HG03135 (cell line): ENCODE measurements around the gene GJB5.

ENCODE experiments used
- ATAC-seq: cut with Tn5 transposase; IDR thresholded peaks from one replicate; pipeline ENCODE4 v1.9.1; 2021; ENCODE audit warnings: mild to moderate bottlenecking, moderate library complexity; ENCODE audit not compliant: unreplicated experiment

The GJB5 gene

DNA sequence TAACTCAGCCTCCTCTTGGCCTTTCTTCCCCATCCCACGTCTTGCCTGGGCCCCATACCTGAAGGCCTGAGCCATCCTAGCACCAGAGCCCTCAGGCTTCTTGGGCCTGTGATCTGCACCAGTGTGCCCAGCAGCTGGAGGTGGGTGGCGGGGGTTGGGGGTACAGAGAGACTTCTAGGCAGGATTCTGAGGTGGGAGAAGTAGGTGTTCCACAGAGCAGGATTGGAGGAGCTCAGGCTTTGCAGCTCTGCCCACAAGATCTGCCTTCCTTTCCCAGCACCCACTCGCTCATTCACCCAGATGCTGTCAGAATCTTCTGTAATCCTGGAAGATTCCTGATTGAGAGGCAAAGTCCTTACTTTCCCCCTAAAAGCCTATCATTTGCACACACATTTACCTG, 10.0 kb upstream of the GJB5 start:
- no peak for ATAC-seq

DNA sequence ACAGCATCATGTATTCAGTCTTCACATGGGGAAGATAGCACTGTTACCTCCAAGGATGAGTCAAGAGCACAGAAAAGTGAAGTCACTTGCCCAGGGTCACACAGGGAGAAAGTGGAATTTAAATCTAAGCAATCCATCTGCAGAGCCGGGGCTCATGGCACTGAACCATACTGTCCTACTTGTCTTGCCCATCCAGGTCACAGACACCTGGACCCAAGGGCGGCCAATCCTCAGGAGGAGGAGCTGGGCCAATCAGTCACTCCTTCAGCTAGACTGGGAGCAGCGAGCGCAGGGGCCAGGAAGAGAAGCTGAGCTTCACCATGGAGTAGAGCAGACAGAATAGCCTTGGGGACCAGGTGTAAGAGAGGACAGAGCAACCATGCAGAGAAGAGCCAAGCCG, 9.2 kb upstream of the GJB5 start:
- ATAC-seq, result no peak

DNA sequence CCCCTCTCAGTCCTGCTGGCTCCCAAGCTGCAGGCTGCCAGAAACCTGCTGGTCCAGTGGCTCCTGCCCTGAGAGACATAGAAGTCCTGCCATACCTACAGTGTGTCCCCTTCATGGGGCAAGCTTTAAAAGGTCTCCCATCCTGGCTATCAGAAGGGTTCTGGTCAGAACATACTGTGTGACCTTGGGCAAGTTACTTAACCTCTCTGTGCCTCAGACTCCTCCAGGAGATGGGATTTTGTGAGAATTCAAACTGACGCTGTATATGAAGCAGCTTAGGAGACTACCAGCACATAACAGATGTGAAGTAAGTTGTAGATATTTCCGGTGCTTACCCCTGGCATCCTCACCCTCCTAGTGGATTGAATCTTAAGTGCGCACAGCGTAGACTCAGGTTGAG, 8.7 kb upstream of the GJB5 start:
- ATAC-seq, result no peak

DNA sequence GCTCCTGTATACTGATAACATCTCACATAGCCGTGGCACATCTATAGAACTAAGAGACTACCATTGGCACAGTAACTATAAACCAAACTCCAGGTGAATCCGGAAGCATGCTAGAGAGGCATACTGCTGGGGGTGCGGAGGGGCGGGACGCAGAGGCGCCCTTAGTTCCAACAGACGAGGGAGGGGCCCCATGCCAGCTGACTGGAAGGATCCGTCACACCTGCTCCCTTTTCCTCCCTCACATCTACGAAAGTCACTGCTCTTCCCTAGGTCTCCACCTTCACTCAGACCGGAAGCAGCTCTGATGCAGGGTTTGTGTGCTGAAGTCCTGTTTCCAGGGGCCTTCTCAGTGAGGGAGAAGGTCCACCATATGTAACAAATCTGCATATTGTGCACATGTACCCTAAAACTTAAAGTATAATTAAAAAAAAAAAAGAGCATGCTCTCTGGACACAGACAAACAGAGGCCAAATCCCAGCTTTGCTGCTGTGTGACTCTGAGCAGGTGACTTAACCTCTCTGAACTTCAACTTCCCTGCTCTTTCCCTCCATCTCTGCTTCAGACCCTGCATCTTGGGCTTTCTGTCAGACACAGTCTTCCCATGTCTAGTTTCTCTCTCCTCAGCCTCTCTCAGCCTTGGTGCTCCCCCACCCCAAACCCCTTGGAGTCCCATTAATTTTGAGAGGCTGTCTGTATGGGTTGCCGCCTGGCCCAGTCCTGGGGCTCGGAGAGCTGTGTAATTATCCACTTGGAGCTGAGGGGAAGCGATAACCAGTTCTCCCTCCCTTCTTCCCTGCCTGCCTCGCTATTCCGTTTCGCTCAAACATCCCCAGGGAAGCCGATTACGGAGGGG, 7.8 kb upstream of the GJB5 start:
- no peak for ATAC-seq

DNA sequence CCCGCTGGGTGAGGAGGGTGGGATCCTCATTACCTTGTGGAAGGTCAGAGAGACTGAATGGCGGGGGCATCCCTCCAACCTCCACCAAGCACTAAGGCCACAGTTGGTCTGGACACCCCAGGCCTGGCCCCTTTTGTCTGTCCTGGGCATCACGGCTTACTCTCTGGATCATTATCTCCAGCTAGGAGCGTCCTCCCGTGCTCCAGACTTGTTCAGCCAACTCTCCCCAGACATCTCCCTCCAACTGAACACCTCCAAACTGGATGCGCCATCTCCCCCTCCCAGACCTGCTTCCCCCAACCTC, 7.3 kb upstream of the GJB5 start:
- ATAC-seq, result no peak

DNA sequence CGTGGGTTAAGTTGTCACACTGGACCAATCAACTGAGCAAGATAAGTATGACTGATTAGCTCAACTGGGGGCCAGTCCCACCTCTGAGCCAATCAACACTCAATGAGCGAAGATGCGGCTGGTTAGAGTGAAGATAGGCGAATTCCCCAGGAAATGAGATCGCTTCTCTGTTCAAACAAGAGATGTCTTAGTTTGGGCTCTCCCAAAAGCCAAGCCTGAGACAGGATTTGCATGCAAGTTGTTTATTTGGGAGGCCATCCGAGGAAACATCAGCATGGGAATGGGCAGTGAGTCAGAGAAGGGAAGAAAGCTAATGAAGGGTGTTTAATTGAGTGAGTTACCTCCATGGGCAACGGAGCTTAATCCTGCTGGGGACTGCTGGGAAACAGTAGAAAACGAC, 4.9 kb upstream of the GJB5 start:
- no peak for ATAC-seq

DNA sequence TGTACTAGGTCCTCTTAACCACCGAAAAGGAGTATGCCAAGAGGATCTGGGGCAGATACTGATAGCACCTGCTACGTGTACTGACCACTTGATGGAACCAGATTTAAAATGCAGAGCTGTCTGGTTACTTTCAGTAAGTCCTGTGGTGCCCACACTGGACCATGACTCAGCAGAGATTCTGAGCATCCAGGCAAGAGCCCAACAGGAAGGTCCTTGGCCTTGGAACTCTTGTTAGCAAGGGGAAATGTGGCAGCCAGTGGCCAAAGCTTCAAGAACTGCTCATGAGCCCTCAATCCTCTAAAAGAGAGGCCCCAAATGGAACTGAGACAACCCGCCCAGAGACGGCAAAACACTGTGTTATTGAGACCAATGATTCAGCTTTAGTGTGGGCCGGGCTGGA, 4.2 kb upstream of the GJB5 start:
- ATAC-seq, result no peak

DNA sequence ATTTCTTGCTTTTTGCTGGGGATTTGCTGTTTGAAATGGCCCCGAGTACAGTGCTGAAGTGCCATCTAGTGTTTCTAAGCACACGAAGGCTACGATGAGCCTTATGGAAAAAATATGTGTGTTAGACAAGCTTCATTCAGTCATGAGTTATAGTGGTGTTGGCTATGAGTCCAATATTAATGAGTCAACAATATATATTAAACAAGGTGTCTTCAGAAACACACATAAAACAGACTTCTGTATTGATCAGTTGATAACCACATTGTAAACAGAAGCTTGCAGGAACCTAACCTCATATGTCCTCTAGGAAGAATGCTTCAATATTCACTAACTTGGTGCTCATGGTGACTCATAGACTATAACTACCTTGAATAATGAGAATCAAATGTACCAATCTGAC, 1.7 kb upstream of the GJB5 start:
- no peak for ATAC-seq

DNA sequence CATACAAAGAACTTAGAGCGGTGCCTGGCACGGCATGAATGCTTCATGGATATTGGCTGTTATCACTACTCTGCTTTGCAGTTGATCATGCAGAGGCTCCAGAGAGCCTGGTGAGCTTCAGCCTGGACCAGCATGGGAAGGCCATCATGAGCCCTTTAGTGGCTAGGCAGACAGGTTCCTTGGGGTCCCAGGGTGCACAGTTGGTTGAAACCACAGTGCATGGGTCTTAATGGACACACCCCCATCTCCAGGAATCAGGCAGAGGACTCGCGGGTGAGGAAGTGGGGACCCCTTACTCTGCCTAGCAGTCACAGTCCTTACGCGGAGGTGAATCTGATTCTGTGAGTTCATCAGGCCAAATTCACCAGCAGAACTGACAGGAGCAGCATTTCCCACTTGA, 1.1 kb downstream of the GJB5 start:
- no peak for ATAC-seq

DNA sequence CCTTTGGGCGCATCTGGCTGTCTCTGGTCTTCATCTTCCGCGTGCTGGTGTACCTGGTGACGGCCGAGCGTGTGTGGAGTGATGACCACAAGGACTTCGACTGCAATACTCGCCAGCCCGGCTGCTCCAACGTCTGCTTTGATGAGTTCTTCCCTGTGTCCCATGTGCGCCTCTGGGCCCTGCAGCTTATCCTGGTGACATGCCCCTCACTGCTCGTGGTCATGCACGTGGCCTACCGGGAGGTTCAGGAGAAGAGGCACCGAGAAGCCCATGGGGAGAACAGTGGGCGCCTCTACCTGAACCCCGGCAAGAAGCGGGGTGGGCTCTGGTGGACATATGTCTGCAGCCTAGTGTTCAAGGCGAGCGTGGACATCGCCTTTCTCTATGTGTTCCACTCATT, 2.5 kb downstream of the GJB5 start:
- ATAC-seq, result no peak

DNA sequence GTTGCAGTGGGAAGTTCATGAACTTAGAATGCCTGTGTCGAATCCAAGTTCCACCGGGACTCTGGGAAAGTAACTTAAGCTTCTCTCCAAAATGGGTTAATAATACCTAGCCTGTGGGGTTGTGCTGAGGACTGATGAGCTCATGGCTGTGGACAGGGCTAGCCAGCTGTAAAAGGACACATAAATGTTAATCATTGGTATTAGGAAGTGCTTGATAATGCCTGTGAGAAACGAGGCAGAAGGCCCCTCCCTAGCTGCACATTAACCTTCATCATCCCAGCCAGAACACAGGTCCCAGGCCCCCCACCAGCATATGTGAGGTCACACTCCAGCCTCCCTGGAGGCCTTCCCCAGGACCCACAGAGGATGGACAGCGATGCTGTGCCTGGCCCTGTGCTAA, 3.9 kb downstream of the GJB5 start:
- no peak for ATAC-seq

DNA sequence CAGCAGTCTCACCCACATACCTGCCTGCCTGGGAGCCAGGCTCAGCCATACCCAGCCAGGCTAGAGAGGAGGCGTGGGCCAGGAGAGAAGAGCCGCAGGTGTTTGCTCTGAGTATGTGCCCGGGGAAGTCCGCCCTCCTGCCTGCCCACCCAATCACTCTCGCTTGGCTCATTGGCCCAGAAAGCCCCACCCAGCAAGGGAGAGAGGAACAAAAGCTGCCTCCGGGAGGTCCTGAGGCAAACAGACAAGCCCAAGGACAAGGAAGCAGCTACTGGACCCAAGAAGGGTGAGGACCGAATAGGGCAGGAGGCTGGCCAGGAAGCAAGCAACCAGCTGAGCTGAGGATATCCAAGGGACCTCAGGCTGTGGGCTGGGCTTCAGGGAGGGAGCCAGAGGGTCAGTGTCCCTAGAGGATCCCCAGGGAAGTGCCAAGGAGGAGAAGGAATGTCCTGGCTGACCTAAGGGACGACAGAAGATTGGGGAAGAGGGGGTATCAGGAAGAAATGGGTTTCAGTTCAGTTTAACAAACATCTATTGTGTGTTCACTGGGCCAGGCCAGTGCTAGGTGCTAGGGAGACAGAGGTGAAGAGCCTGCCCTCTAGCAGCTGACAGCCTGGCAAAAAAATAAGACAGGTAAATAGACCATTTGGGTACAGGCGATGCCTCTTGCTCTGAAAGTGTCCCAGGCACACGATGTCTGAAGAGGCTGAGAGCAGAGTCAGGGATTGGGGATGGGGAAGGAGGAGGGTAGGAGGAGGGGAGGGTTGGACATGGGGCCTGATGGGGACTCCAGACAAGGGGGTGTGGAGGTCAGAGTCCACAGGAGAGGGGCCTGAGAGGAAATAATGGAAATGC, 4.9 kb downstream of the GJB5 start, which contains the start of gene GJB4:
Gene GJB4, plus strand, starts transcription at position 238 of the 855 bp plus-strand sequence. CDS start 1,515 bp downstream, outside the sequence.
- no peak for ATAC-seq

DNA sequence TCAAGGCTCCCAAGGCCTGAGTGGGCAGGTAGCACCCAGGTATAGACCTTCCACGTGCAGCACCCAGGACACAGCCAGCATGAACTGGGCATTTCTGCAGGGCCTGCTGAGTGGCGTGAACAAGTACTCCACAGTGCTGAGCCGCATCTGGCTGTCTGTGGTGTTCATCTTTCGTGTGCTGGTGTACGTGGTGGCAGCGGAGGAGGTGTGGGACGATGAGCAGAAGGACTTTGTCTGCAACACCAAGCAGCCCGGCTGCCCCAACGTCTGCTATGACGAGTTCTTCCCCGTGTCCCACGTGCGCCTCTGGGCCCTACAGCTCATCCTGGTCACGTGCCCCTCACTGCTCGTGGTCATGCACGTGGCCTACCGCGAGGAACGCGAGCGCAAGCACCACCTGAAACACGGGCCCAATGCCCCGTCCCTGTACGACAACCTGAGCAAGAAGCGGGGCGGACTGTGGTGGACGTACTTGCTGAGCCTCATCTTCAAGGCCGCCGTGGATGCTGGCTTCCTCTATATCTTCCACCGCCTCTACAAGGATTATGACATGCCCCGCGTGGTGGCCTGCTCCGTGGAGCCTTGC, 6.4 kb downstream of the GJB5 start:
- ATAC-seq, result no peak

DNA sequence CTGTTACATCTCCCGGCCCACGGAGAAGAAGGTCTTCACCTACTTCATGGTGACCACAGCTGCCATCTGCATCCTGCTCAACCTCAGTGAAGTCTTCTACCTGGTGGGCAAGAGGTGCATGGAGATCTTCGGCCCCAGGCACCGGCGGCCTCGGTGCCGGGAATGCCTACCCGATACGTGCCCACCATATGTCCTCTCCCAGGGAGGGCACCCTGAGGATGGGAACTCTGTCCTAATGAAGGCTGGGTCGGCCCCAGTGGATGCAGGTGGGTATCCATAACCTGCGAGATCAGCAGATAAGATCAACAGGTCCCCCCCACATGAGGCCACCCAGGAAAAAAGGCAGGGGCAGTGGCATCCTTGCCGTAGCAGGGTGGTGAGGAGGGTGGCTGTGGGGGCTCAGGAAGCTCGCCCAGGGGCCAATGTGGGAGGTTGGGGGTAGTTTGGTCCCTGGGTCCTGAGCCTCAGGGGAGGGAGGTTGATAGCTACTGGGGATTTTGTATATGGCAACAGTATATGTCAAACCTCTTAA, 7.0 kb downstream of the GJB5 start:
- ATAC-seq, result no peak

DNA sequence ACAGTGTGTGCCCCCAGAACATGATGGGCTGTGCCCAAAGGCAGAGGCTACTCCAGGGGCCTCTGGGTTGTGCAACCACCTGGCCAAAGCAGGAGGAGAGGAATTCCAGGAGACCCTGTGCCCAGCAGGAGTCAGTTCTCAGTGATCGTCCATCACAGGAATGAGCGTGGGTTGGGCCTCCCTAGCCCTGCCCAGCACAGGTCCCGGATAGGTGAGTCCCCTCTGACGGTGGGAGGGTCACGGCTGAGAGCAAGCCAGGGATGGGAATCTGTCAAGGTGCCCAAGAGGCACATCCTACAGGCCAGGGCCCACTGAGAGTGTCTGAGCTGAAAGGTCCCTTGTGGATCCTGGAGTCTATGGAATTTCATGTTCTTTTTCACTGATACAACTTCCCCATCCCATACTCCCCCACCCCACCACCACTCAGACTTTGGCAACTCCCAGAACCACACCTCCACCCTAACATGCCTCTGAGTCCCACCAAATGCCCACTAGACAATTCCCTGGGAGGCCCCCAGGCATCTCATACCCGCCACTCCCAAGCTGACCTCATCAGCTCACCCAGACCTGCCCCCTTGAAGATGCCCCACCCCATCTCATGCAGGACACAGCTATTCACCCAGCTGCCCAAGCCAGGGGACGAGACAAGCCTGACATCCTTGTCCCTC, 7.8 kb downstream of the GJB5 start:
- no peak for ATAC-seq

DNA sequence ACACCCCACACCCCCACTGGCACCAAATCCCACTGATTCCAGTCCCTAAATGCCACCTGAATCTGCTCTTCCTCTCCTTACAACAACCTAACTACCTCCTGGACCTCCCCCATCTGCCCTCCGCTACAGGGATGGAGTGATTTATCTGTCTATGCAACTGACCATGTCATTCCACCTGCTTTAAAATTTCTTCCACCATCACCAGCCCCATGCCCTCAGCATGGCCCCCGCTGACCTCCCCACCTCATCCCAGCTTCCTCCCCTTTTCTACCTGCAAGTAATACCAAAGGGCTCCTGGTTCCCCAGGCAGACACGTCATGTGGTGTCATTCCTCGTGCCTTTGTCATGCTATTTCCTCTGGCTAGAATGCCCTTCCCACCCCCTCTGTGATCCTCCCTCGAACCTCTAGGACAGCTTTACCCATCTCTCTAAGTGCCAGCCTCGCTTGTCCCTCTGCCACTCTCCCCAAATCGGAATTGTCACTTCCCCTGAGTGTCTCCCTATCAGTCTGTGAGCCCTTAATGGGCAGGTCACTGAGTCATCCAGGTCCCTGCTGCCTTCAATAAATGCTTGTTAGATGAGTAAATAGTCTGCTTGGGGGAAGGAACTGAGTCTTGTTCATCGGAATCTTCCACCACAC, 8.4 kb downstream of the GJB5 start:
- no peak for ATAC-seq

DNA sequence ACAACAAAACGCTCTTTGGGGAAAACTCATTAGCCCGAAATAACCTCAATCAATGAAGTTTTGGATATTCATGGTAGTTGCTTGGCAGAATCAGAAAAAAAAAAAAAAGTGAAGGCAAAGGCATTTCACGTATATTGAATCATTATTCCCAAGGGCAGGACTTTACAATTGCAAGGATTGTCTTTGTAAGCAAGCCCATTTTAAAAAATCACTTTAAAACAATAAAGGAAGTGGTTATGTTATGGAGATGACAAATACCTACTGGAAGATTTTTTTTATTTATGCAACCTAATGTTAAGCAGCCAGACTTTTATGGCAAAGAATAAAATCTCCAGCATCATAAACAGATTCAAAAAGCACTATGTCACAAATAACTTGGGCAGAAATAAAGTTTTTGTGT, 14.0 kb downstream of the GJB5 start:
- no peak for ATAC-seq

DNA sequence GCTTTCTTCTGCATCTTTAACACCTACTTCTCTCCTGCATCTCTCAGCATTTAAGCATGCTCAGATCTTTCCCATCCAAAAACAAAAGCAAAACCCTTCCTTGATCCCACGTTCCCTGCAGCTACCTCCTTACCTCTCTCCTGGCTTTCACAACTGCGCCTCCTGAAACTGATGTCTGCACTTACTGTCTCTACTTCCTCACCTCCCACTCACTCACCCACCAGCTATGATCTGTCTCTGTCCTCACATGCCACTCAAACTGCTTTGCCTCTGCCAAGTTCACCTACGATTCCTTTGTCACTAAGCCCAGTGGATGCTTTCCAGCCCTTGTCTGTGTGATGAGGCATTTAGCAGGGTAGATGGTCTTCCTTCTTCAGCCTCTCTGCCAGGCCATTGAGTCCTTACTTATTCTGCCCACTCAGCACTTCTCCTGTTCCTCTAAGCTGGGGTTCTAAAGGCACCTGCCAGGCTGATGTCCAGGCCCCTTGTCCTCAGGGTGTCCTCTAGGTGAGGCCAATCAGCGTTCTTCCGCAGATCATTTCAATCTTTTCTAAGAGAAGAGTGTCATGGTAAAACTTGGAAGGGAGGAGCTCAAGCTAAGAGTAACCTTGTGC, 16.2 kb downstream of the GJB5 start:
- no peak for ATAC-seq

DNA sequence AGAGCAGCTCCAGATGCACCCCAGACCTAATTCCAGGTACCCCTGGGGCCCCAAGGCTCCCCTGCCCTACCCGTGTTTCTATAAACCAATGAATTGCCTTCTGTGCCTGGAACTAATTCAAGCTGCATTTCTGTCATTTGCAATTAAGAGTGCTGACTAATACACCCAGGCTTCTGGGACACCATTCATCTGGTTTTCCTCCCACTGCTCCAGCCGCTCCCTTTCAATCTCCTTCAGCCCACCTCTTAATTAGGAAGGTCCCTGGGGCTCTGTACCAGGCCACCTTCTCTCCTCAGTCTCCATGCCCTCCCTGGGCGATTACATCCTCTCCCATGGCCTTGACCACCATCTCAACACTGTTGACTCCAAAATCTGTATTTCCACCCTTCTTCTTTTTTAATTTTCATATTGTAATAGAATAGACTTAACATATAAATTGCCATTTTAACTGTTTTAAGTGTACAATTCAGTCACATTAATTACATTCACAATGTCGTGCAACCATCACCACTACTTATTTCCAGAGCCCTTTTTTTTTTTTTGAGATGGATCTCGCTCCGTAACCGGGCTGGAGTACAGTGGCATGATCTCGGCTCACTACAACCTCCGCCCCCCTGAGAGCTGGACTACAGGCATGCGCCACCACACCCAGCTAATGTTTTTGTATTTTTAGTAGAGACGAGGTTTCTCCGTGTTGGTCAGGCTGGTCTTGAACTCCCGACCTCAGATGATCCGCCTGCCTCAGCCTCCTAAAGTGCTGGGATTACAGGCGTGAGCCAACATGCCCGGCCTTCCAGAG, 16.9 kb downstream of the GJB5 start:
- no peak for ATAC-seq
